A549 (cell line): ENCODE results near the gene MMP2. TPM values are rescaled to one million over a fixed set of nuclear protein-coding genes. Genes with fewer than 3 reads are reported as not detected.

Source experiments
- ATAC-seq, 2 experiments: fragments of 200-7000 bp in 1 of 2; fragments of >200 bp in 1 of 2; cut with Nextera tagmentation in 1 of 2; cut with Tn5 transposase in 1 of 2; 3 replicates each; pipeline versions ENCODE4 v1.8.0 to v1.9.1; 2018 to 2020; ENCODE audit warnings: mild to moderate bottlenecking in 1 of 2, moderate library complexity in 1 of 2
- CTCF ChIA-PET: fragments of 300-600 bp; sonication (Branson Sonifier 250); formaldehyde crosslinking; extraction: SDS; loops from one replicate; lab custom pipeline; 2021; ENCODE audit warnings: antibody characterized with exemption, inconsistent platforms; lab: Yijun Ruan, JAX
- POLR2A ChIA-PET: fragments of 350-600 bp; formaldehyde crosslinking; extraction: SDS; loops from one replicate; lab custom pipeline; 2021; ENCODE audit warnings: antibody characterized with exemption, inconsistent platforms; lab: Yijun Ruan, JAX
- DNase-seq, 2 experiments: peaks; one replicate each; pipeline versions ENCODE4 v3.0.0 to v3.0.0-alpha.2; 2011 to 2016; ENCODE audit warnings: low read depth in 1 of 2, low spot score in 1 of 2
- FAIRE-seq: peaks from 2 replicates; lab custom pipeline; 2011; peaks lifted over from hg19 to GRCh38; lab: Jason Lieb, UNC
- H3K27ac ChIP-seq, 2 experiments: fragments of >200 bp; sonication (Bioruptor Twin); formaldehyde crosslinking; 3 replicates each; pipeline ENCODE4 v1.5.1; 2016 to 2017
- H3K4me1 ChIP-seq: fragments of >200 bp; sonication (Bioruptor Twin); formaldehyde crosslinking; 3 replicates; pipeline ENCODE4 v1.6.1; 2016
- H3K4me2 ChIP-seq: fragments of >200 bp; sonication (Bioruptor Twin); formaldehyde crosslinking; 3 replicates; pipeline ENCODE4 v1.6.1; 2016
- H3K4me3 ChIP-seq: fragments of >200 bp; sonication (Bioruptor Twin); formaldehyde crosslinking; 3 replicates; pipeline ENCODE4 v1.5.1; 2016
- H3K9me3 ChIP-seq: fragments of >200 bp; sonication (Bioruptor Twin); formaldehyde crosslinking; 3 replicates; pipeline ENCODE4 v1.6.1; 2016
- ATOH8 ChIP-seq: fragments of 250-450 bp; sonication (Bioruptor Pico); IDR thresholded peaks from 2 replicates; pipeline ENCODE4 v1.5.0; 2020; ENCODE audit warnings: low read depth, mild to moderate bottlenecking, moderate library complexity
- BHLHE40 ChIP-seq: IDR thresholded peaks from 2 replicates; pipeline ENCODE4 v1.6.1; 2012; ENCODE audit warnings: low read depth, low read length, inconsistent platforms
- CBX2 ChIP-seq: fragments of 200-600 bp; sonication (generic); IDR thresholded peaks from 2 replicates; pipeline ENCODE4 v1.6.1; 2016; ENCODE audit warnings: low read depth, mild to moderate bottlenecking, borderline replicate concordance
- CHD4 ChIP-seq: fragments of 200-600 bp; sonication (generic); IDR thresholded peaks from 2 replicates; pipeline ENCODE4 v1.6.1; 2016; ENCODE audit warnings: antibody characterized with exemption, mild to moderate bottlenecking, borderline replicate concordance
- CTCF ChIP-seq: fragments of >200 bp; sonication (Bioruptor Twin); formaldehyde crosslinking; IDR thresholded peaks from 3 replicates; pipeline ENCODE4 v1.5.1; 2016
- EHF ChIP-seq: fragments of 250-450 bp; sonication (Bioruptor Pico); IDR thresholded peaks from 2 replicates; pipeline ENCODE4 v1.5.0; 2020; ENCODE audit warnings: mild to moderate bottlenecking
- ELK1 ChIP-seq: fragments of 150-350 bp; IDR thresholded peaks from 2 replicates; pipeline ENCODE4 v1.6.1; 2014; ENCODE audit warnings: low read depth, mild to moderate bottlenecking, low read length
- EP300 ChIP-seq, 2 experiments: fragments of >200 bp; sonication (Bioruptor Twin); formaldehyde crosslinking; IDR thresholded peaks; 2 replicates in 1 of 2; 3 replicates in 1 of 2; pipeline ENCODE4 v1.6.1; 2016 to 2017
- HDAC2 ChIP-seq: fragments of 200-600 bp; sonication (generic); IDR thresholded peaks from 2 replicates; pipeline ENCODE4 v1.6.1; 2016
- HES2 ChIP-seq: fragments of >200 bp; sonication (Bioruptor Twin); formaldehyde crosslinking; IDR thresholded peaks from 2 replicates; pipeline ENCODE4 v1.6.1; 2016
- HEYL ChIP-seq: fragments of 250-450 bp; sonication (Bioruptor Pico); IDR thresholded peaks from 2 replicates; pipeline ENCODE4 v1.8.0; 2021; ENCODE audit warnings: mild to moderate bottlenecking, moderate library complexity
- JUN ChIP-seq, 2 experiments: fragments of >200 bp; sonication (Bioruptor Twin); formaldehyde crosslinking; IDR thresholded peaks; 2 replicates in 1 of 2; 3 replicates in 1 of 2; pipeline ENCODE4 v1.6.1; 2016 to 2017
- JUNB ChIP-seq: fragments of >200 bp; sonication (Bioruptor Twin); formaldehyde crosslinking; IDR thresholded peaks from 2 replicates; pipeline ENCODE4 v1.6.1; 2016
- KDM1A ChIP-seq: fragments of 200-600 bp; sonication (generic); IDR thresholded peaks from 2 replicates; pipeline ENCODE4 v1.6.1; 2016; ENCODE audit warnings: low read depth, mild to moderate bottlenecking
- KDM5A ChIP-seq: fragments of 200-600 bp; sonication (generic); IDR thresholded peaks from 2 replicates; pipeline ENCODE4 v1.6.1; 2016; ENCODE audit warnings: antibody characterized with exemption, mild to moderate bottlenecking
- MAZ ChIP-seq: fragments of 150-350 bp; IDR thresholded peaks from 2 replicates; pipeline ENCODE4 v1.6.1; 2014; ENCODE audit warnings: antibody characterized with exemption, low read depth, low read length, borderline replicate concordance
- NFE2L2 ChIP-seq: fragments of 150-350 bp; conservative IDR thresholded peaks from 2 replicates; pipeline ENCODE4 v1.6.1; 2014; ENCODE audit warnings: low read length
- NPAS2 ChIP-seq: fragments of 250-450 bp; sonication (Bioruptor Pico); IDR thresholded peaks from 2 replicates; pipeline ENCODE4 v1.8.0; 2022; ENCODE audit warnings: mild to moderate bottlenecking, moderate library complexity, borderline replicate concordance
- PHF8 ChIP-seq: fragments of 200-600 bp; sonication (generic); IDR thresholded peaks from 2 replicates; pipeline ENCODE4 v1.6.1; 2016; ENCODE audit warnings: low read depth, mild to moderate bottlenecking, antibody characterized with exemption, moderate library complexity, borderline replicate concordance
- POLR2AphosphoS2 ChIP-seq: conservative IDR thresholded peaks from 2 replicates; pipeline ENCODE4 v1.6.1; 2012; ENCODE audit warnings: low read length, improper control_type of control experiment, inconsistent platforms
- RARB ChIP-seq: fragments of 250-450 bp; sonication (Bioruptor Pico); IDR thresholded peaks from 2 replicates; pipeline ENCODE4 v1.8.0; 2021; ENCODE audit warnings: mild to moderate bottlenecking, moderate library complexity
- RNF2 ChIP-seq: fragments of 200-600 bp; sonication (generic); IDR thresholded peaks from 2 replicates; pipeline ENCODE4 v1.6.1; 2016; ENCODE audit warnings: low read depth, mild to moderate bottlenecking, antibody characterized with exemption, moderate library complexity, borderline replicate concordance
- SMC3 ChIP-seq: fragments of >200 bp; sonication (Bioruptor Twin); formaldehyde crosslinking; IDR thresholded peaks from 3 replicates; pipeline ENCODE4 v1.6.1; 2018; ENCODE audit warnings: inconsistent platforms
- SREBF2 ChIP-seq: fragments of 450-650 bp; IDR thresholded peaks from 2 replicates; pipeline ENCODE4 v1.6.1; 2014; ENCODE audit warnings: mild to moderate bottlenecking, moderate library complexity
- TFCP2L1 ChIP-seq: fragments of 250-450 bp; sonication (Bioruptor Pico); IDR thresholded peaks from 2 replicates; pipeline ENCODE4 v1.5.0; 2021; ENCODE audit warnings: mild to moderate bottlenecking
- TP53 ChIP-seq: fragments of 250-450 bp; sonication (Bioruptor Pico); IDR thresholded peaks from 2 replicates; pipeline ENCODE4 v1.5.0; 2021; ENCODE audit warnings: mild to moderate bottlenecking, moderate library complexity
- ZC3H11A ChIP-seq: fragments of 450-650 bp; IDR thresholded peaks from 2 replicates; pipeline ENCODE4 v1.6.1; 2014; ENCODE audit warnings: antibody characterized with exemption, mild to moderate bottlenecking
- ZFP36 ChIP-seq: fragments of 450-650 bp; IDR thresholded peaks from 2 replicates; pipeline ENCODE4 v1.6.1; 2014; ENCODE audit warnings: borderline replicate concordance; ENCODE audit not compliant: partially characterized antibody
- ZNF302 ChIP-seq: fragments of 250-450 bp; sonication (Bioruptor Pico); IDR thresholded peaks from 2 replicates; pipeline ENCODE4 v1.9.0; 2021; ENCODE audit warnings: inconsistent platforms, mild to moderate bottlenecking, moderate library complexity
- WGBS: methylation state at CpG from one replicate; pipeline ENCODE4 v1.1.6; 2017; ENCODE audit errors: missing lambda C conversion rate; 5-methylcytosine and 5-hydroxymethylcytosine counted together
- polyA plus RNA-seq, 4 experiments: library from polyadenylated mRNA; depleted of rRNA in 3 of 4; stranded (reverse); fragments of >200 nt; fragmentation: RNase III in 1 of 4; extraction: RNeasy Plus Mini Kit Qiagen cat#74134 plus additional on column Dnase treatment in 1 of 4; gene quantifications; 2 replicates in 3 of 4; 3 replicates in 1 of 4; pipeline ENCODE4 v1.2.3, GENCODE V29; 2011 to 2017

The MMP2 gene
- polyA plus RNA-seq, 2 of the 4 experiments (the other 2 are of a cell fraction) = 11.5 to 11.8 TPM

GRCh38 chr16:55444754-55445485, 34.1 kb upstream of the MMP2 start:
- CTCF ChIA-PET = interaction anchor here (1.7 to 2.1 kb wide), 3 partner anchors 20 to 259 kb away, joined by 6 to 10 read pairs (median 9); no protein-coding TSS in a partner anchor
- no peak overlapping the region for H3K4me2 ChIP-seq
- no peaks in the 10 kb centered on the region for H3K9me3 ChIP-seq
- 29% methylated on average over 8 of the region's 8 CpGs for WGBS
- no peak for DNase-seq
- H3K27ac ChIP-seq = no peak overlapping the region
- no peak for ATAC-seq
- FAIRE-seq = no peak
- POLR2A ChIA-PET = no interaction called here
- H3K4me3 ChIP-seq = no peak overlapping the region
- TF ChIP-seq RARB (CRISPR knock-in tag) (no peak), RNF2 (no peak), PHF8 (no peak), JUNB (no peak), ZC3H11A (no peak), NFE2L2 (no peak), CTCF (no peak)
- no peaks in the 10 kb centered on the region for H3K4me1 ChIP-seq

- Histone ChIP-seq H3K4me1 (no peaks in the 10 kb centered on the region), H3K9me3 (no peaks in the 10 kb centered on the region), H3K27ac (no peak overlapping the region), H3K4me2 (no peak overlapping the region), H3K4me3 (no peak overlapping the region)
- DNase-seq (no peak), FAIRE-seq (no peak), ATAC-seq (no peak)
- ChIA-PET POLR2A (no interaction called here), CTCF (interaction anchor here (1.9 to 2.1 kb wide), 2 partner anchors 18 kb away, joined by 9 to 10 read pairs; no protein-coding TSS in a partner anchor)
- 75% methylated on average over 12 of the region's 12 CpGs for WGBS
- TF ChIP-seq ZC3H11A (no peak), NFE2L2 (no peak), JUN (IDR thresholded peaks at IDR 0.05) (no peak), ZFP36 (no peak), KDM5A (no peak), SREBF2 (no peak), POLR2AphosphoS2 (no peak), EP300 (IDR thresholded peaks at IDR 0.05) (no peak), JUNB (no peak), RARB (CRISPR knock-in tag) (no peak), SMC3 (no peak), MAZ (no peak), RNF2 (no peak), CBX2 (no peak), ELK1 (no peak), HES2 (no peak), ZNF302 (CRISPR knock-in tag) (no peak), TP53 (CRISPR knock-in tag) (no peak)
These were observed 31.8 kb upstream of the MMP2 start for GRCh38 chr16:55447231-55447630.

- no peak overlapping the region for H3K4me2 ChIP-seq
- FAIRE-seq (no peak), ATAC-seq (no peak), DNase-seq (no peak)
- no peak overlapping the region for H3K4me3 ChIP-seq
- WGBS = 9% methylated on average over 2 of the region's 2 CpGs
- ChIA-PET POLR2A (no interaction called here), CTCF (interaction anchor here (0.7 to 4.2 kb wide), 4 partner anchors 12 to 299 kb away, joined by 3 to 27 read pairs (median 4); no protein-coding TSS in a partner anchor)
- no peak overlapping the region for H3K27ac ChIP-seq
- H3K4me1 ChIP-seq = no peaks in the 10 kb centered on the region
- no peaks in the 10 kb centered on the region for H3K9me3 ChIP-seq
- TF ChIP-seq RNF2 (no peak), EHF (CRISPR knock-in tag) (no peak), HEYL (CRISPR knock-in tag) (no peak), CHD4 (no peak), NPAS2 (no peak), TFCP2L1 (no peak), ATOH8 (CRISPR knock-in tag) (no peak), EP300 (IDR thresholded peaks at IDR 0.05) (no peak), POLR2AphosphoS2 (no peak), SMC3 (no peak), HDAC2 (no peak), KDM1A (no peak), CBX2 (no peak), BHLHE40 (no peak), ELK1 (no peak)
These were observed 26.0 kb upstream of the MMP2 start for GRCh38 chr16:55452996-55453395.
